ENCODE measurements around the gene NDUFS2.
A peak's percentile ranks its signal among the peaks of the same experiment; 100 is the strongest.

Gene NDUFS2

DNA sequence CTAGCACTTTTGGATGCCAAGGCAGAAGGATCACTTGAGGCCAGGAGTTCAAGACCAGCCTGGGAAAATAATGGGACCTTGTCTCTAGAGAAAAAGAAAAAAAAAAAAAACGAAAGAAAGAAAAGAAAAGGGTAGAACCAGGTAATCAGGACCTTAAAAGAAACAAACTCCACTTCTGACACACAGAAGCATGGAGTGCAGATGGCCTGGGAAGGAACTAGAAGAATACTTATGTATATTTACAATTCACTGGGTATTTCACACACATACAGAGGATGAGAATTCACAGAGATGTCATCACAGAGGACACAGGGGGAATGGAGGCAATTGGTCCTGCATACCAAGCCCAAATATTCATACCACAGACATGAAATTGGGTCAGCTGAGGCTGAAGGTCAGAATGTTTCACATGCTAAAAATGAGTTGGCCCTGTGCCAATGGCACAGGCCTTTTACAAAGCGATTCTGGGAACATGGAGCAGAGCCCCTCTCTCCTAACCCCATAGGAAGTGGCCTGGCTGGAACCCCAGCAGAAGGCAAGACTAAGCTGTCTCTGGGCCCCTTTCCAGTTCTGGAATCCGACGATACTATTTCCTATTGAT is 29.3 kb upstream of the NDUFS2 start:
- TF ChIP-seq, protein P1, sequence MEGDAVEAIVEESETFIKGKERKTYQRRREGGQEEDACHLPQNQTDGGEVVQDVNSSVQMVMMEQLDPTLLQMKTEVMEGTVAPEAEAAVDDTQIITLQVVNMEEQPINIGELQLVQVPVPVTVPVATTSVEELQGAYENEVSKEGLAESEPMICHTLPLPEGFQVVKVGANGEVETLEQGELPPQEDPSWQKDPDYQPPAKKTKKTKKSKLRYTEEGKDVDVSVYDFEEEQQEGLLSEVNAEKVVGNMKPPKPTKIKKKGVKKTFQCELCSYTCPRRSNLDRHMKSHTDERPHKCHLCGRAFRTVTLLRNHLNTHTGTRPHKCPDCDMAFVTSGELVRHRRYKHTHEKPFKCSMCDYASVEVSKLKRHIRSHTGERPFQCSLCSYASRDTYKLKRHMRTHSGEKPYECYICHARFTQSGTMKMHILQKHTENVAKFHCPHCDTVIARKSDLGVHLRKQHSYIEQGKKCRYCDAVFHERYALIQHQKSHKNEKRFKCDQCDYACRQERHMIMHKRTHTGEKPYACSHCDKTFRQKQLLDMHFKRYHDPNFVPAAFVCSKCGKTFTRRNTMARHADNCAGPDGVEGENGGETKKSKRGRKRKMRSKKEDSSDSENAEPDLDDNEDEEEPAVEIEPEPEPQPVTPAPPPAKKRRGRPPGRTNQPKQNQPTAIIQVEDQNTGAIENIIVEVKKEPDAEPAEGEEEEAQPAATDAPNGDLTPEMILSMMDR (IDR thresholded peaks at IDR 0.05; ENCODE audit: low read depth, low read length), result no peak

DNA sequence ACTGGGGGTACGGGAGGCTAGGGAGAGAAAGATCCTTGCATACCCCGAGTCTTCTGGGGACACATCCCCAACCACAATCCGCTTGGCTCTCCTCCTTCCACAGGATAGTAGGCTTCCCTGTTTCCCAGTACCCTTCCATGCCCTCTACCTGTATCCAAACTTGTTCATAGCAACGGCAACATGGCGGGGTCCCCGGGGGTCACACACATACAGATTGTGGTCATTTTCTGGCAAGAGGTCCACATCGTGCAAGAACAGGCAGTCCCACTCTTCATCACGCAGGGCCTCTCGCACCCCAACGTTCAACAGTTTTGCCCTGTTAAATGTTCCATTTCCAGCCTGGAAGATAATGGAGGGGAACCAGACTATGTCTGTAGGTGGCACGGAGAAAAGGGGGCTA is 28.5 kb upstream of the NDUFS2 start:
- no peak overlapping the region for H3K4me3 ChIP-seq (ENCODE audit: low read depth, low read length)
- TF ChIP-seq, protein P1 (IDR thresholded peaks at IDR 0.05; ENCODE audit: low read depth, low read length), result no peak

More for the DNA sequence above, 29.3 kb upstream of the NDUFS2 start:
- H3K4me3 ChIP-seq (ENCODE audit: low read depth, low read length), result no peak overlapping the region

- TF ChIP-seq, protein P1 (IDR thresholded peaks at IDR 0.05; ENCODE audit: low read depth, low read length), result no peak
- H3K4me3 ChIP-seq (ENCODE audit: low read depth, low read length), result no peak overlapping the region
Observed at GRCh38 chr1:161174911-161175310, 27.3 kb upstream of the NDUFS2 start.

DNA sequence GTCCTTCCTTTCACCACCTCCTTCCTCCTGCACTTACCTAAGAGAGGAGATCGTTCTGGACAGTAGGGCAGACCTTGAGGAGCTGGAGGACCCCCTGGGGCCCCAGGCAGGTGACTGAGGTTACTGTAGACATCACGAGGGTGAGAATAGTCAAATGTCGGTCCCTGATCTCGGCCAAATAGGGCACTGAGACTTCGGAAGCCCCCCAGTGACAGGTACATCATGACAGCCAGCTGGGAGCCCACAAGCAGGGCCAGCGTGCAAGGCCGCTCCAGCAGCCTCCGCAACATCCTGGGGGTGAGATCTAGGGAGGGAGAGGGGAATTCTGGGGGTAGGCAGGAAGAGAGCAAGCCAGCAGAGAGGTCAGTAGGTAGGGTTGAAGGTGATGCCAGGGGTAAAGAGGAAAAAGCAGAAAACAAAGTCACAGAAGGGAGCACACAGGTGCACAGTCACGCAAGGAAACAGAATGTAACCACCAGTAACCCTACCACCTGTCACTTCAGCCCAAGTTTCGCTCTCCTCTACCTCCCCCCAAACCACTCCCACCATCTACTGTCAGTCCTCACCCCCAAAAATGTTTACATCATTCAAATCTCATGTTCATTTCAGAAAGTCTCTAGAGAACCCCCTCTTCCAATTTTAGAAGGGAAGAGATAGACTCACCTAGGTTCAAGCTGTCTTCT is 26.3 kb upstream of the NDUFS2 start:
- TF ChIP-seq, protein P1 (IDR thresholded peaks at IDR 0.05; ENCODE audit: low read depth, low read length), result no peak
- H3K4me3 ChIP-seq (ENCODE audit: low read depth, low read length), result peak overlapping the region; percentile 88; the same call in 1 of the 2 replicates

GRCh38 chr1:161176468-161177111 is 25.6 kb upstream of the NDUFS2 start:
- TF ChIP-seq, protein P1 (IDR thresholded peaks at IDR 0.05; ENCODE audit: low read depth, low read length), result no peak
- peak overlapping the region; percentile 88 for H3K4me3 ChIP-seq (ENCODE audit: low read depth, low read length)

- H3K4me3 ChIP-seq (ENCODE audit: low read depth, low read length), result peak within 1 kb of the TSS; percentile 88
- TF ChIP-seq, protein P1 (IDR thresholded peaks at IDR 0.05; ENCODE audit: low read depth, low read length), result no peak
Observed at GRCh38 chr1:161177112-161177935, 24.8 kb upstream of the NDUFS2 start, which contains the start of gene B4GALT3. TSS of gene B4GALT3 (minus strand) at chr1:161177507. CDS start at chr1:161176060, 1,447 bp downstream.

Data from WI38 (cell line).